Cardiac fibroblast (primary cell): ENCODE data around the gene SYAP1.
A peak's percentile ranks its signal among the peaks of the same experiment; 100 is the strongest.

Experiments used
- DNase-seq, 2 donors: peaks; one replicate each; pipeline versions ENCODE4 v3.0.0 to v3.0.0-alpha.2; 2010; ENCODE audit warnings: low read depth in 2 of 2
- H3K4me3 ChIP-seq, 2 donors: replicated peaks in 1 of 2; 1 replicate in 1 of 2; 2 replicates in 1 of 2; pipeline ENCODE4 v1.5.1; 2011; ENCODE audit warnings: low read depth in 2 of 2, low read length in 2 of 2, mild to moderate bottlenecking in 2 of 2, moderate library complexity in 1 of 2
- TF ChIP-seq, protein P1 (sequence below): IDR thresholded peaks from one replicate; pipeline ENCODE4 v1.5.1; 2011; ENCODE audit warnings: low read depth, mild to moderate bottlenecking, low read length, inconsistent platforms

Gene SYAP1

DNA sequence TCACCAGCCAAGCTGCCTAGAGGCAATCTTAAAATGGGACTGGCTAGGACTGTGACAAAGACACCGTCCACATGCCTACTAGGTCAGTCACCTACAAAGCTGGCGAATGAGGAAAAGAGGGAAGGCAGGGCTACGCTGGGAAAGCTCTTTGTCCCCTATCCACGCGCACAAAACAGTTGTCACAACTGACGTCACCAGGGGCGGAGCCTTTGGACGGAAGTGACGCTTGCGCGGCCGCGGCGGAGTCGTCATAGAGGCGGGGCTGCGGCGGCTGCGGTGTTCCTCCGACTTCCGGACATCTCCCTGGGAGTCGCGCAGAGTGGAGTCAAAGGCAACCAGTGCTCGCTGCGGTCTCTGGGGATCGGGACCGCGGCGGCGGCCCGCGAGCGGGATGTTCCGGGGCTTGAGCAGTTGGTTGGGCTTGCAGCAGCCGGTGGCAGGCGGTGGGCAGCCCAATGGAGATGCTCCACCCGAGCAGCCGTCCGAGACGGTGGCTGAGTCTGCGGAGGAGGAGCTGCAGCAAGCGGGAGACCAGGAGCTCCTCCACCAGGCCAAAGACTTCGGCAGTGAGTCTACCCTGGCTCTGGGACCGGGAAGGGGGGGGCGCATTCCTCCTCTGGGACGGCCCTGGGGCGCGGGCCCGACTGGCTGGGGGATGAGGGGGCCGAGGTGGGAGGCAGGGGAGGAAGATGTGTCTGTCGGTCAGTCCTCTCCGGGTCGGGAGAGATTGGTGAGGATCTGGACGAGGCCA is at the start of gene SYAP1:
Gene SYAP1 (plus strand): TSS at position 279 of the 751 bp plus-strand sequence. CDS start 113 bp downstream, at position 392.
- peak; percentile 97 for DNase-seq
- TF ChIP-seq, protein P1, sequence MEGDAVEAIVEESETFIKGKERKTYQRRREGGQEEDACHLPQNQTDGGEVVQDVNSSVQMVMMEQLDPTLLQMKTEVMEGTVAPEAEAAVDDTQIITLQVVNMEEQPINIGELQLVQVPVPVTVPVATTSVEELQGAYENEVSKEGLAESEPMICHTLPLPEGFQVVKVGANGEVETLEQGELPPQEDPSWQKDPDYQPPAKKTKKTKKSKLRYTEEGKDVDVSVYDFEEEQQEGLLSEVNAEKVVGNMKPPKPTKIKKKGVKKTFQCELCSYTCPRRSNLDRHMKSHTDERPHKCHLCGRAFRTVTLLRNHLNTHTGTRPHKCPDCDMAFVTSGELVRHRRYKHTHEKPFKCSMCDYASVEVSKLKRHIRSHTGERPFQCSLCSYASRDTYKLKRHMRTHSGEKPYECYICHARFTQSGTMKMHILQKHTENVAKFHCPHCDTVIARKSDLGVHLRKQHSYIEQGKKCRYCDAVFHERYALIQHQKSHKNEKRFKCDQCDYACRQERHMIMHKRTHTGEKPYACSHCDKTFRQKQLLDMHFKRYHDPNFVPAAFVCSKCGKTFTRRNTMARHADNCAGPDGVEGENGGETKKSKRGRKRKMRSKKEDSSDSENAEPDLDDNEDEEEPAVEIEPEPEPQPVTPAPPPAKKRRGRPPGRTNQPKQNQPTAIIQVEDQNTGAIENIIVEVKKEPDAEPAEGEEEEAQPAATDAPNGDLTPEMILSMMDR = no peak
- peak within 1 kb of the TSS; percentile 71 to 73 for H3K4me3 ChIP-seq

DNA sequence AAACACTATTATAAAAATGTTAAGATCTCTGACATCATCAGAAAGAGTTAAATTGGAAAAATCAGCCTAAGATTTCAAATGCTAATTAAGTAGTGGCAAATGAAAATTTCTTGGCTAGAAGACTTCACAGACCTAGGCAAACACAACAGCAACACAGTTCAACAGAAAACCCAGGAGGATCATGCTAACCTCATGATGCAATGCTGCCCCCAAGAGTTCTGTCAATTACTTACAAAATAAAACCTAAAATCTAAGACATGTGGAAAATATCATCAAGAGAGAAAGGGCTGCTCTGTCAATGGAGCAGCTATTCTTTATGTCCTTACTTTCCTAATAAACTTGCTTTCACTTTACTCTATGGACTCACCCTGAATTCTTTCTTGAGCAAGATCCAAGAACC is 48.4 kb upstream of the SYAP1 start:
- H3K4me3 ChIP-seq = no peak overlapping the region
- DNase-seq = peak; percentile 72 to 75
- TF ChIP-seq, protein P1 = peak; percentile 10

DNA sequence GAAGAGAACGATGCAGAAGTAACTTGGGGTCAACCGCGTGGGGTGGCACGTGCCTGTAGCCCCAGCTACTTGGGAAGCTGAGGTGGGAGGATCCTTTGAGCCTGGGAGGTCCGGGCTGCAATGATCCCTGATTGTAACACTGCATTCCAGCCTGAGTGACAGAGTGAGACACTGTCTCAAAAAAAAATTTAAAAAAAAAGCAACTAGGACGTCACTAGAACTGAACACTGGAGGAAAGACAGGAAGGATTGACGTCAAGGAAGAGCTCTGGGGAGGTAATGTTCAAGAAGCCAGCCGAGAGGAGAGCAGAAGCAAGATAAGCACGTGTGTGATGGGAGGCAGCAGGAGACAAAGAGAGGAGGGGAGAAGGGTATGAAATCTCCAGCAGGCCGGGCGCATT is 40.7 kb upstream of the SYAP1 start:
- no peak overlapping the region for H3K4me3 ChIP-seq
- TF ChIP-seq, protein P1 = no peak
- DNase-seq = peak; percentile 51 to 68

GRCh38 chrX:16683007-16683664 is 36.3 kb upstream of the SYAP1 start:
- H3K4me3 ChIP-seq = no peak overlapping the region
- TF ChIP-seq, protein P1 = no peak
- DNase-seq = no peak

GRCh38 chrX:16687514-16687913 is 31.9 kb upstream of the SYAP1 start:
- no peak overlapping the region for H3K4me3 ChIP-seq
- no peak for DNase-seq
- TF ChIP-seq, protein P1 = no peak

GRCh38 chrX:16695079-16695676 is 24.2 kb upstream of the SYAP1 start:
- H3K4me3 ChIP-seq = no peak overlapping the region
- peak; percentile 58 to 62 for DNase-seq
- TF ChIP-seq, protein P1 = peak; percentile 67
